H1 (cell line): ENCODE results near the gene DLG1. TPM values are rescaled to one million over a fixed set of nuclear protein-coding genes. Genes with fewer than 3 reads are reported as not detected.

ENCODE experiments used
- CTCF ChIA-PET: fragments of 300-600 bp; sonication (Branson Sonifier 250); formaldehyde crosslinking; loops from one replicate; lab custom pipeline; 2021; ENCODE audit not compliant: partially characterized antibody; lab: Charles Lee
- POLR2A ChIA-PET: fragments of 300-600 bp; sonication (Branson Sonifier 250); formaldehyde crosslinking; loops from one replicate; lab custom pipeline; 2021; ENCODE audit warnings: inconsistent platforms; ENCODE audit not compliant: partially characterized antibody; lab: Charles Lee
- DNase-seq, 2 experiments: peaks; one replicate each; pipeline versions ENCODE4 v3.0.0 to v3.0.0-alpha.2; 2010 to 2022; ENCODE audit warnings: low spot score in 2 of 2, low read depth in 1 of 2, mixed read lengths in 1 of 2
- FAIRE-seq: peaks from 2 replicates; lab custom pipeline; 2011; peaks lifted over from hg19 to GRCh38; lab: Jason Lieb, UNC
- H2AFZ ChIP-seq: 2 replicates; pipeline ENCODE4 v1.8.1; 2012; ENCODE audit warnings: low read length, inconsistent platforms
- H2AK5ac ChIP-seq: 2 replicates; pipeline ENCODE4 v1.6.1; 2013; ENCODE audit warnings: low read depth, low read length
- H2BK120ac ChIP-seq: replicated peaks from 2 replicates; pipeline ENCODE3; 2013; ENCODE audit warnings: low read depth, low read length, inconsistent platforms
- H2BK12ac ChIP-seq: 2 replicates; pipeline ENCODE4 v1.6.1; 2013; ENCODE audit warnings: low read depth, low read length
- H2BK15ac ChIP-seq: 2 replicates; pipeline ENCODE4 v1.6.1; 2013; ENCODE audit warnings: low read length
- H2BK20ac ChIP-seq: 2 replicates; pipeline ENCODE4 v1.6.1; 2013; ENCODE audit warnings: low read length
- H2BK5ac ChIP-seq: 2 replicates; pipeline ENCODE4 v1.6.1; 2013; ENCODE audit warnings: low read depth, low read length
- H3K14ac ChIP-seq: 2 replicates; pipeline ENCODE4 v1.6.1; 2013; ENCODE audit warnings: inconsistent platforms; ENCODE audit not compliant: insufficient read length
- H3K18ac ChIP-seq: 2 replicates; pipeline ENCODE4 v1.6.1; 2013; ENCODE audit warnings: low read length; ENCODE audit errors: extremely low read depth
- H3K23ac ChIP-seq: 2 replicates; pipeline ENCODE4 v1.6.1; 2013; ENCODE audit warnings: inconsistent platforms; ENCODE audit not compliant: insufficient read length
- H3K23me2 ChIP-seq: 2 replicates; pipeline ENCODE4 v1.6.1; 2013; ENCODE audit warnings: low read depth, low read length
- H3K27ac ChIP-seq: 2 replicates; pipeline ENCODE4 v1.6.1; 2011; ENCODE audit warnings: low read depth, low read length, inconsistent platforms
- H3K27me3 ChIP-seq, 4 experiments: replicated peaks in 1 of 4; 1 replicate in 1 of 4; 2 replicates in 3 of 4; pipeline versions ENCODE4 v1.6.1 to v1.8.1; 2011 to 2013; ENCODE audit warnings: low read length in 3 of 4, mild to moderate bottlenecking in 3 of 4, inconsistent platforms in 2 of 4, mixed read lengths in 2 of 4, moderate library complexity in 1 of 4; ENCODE audit not compliant: control insufficient read depth in 3 of 4, insufficient read depth in 3 of 4; ENCODE audit errors: extremely low read depth in 1 of 4
- H3K36me3 ChIP-seq, 4 experiments: 2 replicates each; pipeline versions ENCODE4 v1.6.1 to v1.8.1; 2011 to 2013; ENCODE audit warnings: mild to moderate bottlenecking in 4 of 4, low read length in 3 of 4, moderate library complexity in 2 of 4, control low read depth in 1 of 4, inconsistent platforms in 1 of 4; ENCODE audit not compliant: insufficient read depth in 4 of 4, control insufficient read depth in 2 of 4
- H3K4ac ChIP-seq: replicated peaks from 2 replicates; pipeline ENCODE3; 2013; ENCODE audit warnings: low read length, low read depth, mixed read lengths, inconsistent platforms; ENCODE audit not compliant: insufficient read length
- H3K4me1 ChIP-seq, 4 experiments: replicated peaks in 1 of 4; 1 replicate in 1 of 4; 2 replicates in 3 of 4; pipeline versions ENCODE4 v1.6.1 to v1.8.1; 2011 to 2013; ENCODE audit warnings: low read length in 3 of 4, inconsistent platforms in 2 of 4, mixed read lengths in 1 of 4; ENCODE audit not compliant: insufficient read depth in 4 of 4, control insufficient read depth in 3 of 4
- H3K4me2 ChIP-seq, 2 experiments: 2 replicates each; pipeline versions ENCODE4 v1.6.1 to v1.8.1; 2011 to 2013; ENCODE audit warnings: low read depth in 2 of 2, low read length in 2 of 2, control low read depth in 1 of 2, inconsistent platforms in 1 of 2, mild to moderate bottlenecking in 1 of 2; ENCODE audit not compliant: insufficient read depth in 1 of 2
- H3K4me3 ChIP-seq, 4 experiments: fragments of 200-600, 300-600 bp in 1 of 4; sonication (generic), shearing (Covaris generic), sonication (Bioruptor Twin) in 1 of 4; 2 replicates each; pipeline versions ENCODE4 v1.5.1 to v1.8.1; 2011 to 2016; ENCODE audit warnings: low read length in 4 of 4, low read depth in 3 of 4, control low read depth in 2 of 4, inconsistent platforms in 2 of 4, mild to moderate bottlenecking in 2 of 4, mixed read lengths in 1 of 4, moderate library complexity in 1 of 4; ENCODE audit not compliant: insufficient read depth in 2 of 4; ENCODE audit errors: extremely low read depth in 1 of 4
- H3K56ac ChIP-seq: replicated peaks from 2 replicates; pipeline ENCODE3; 2013; ENCODE audit warnings: low read depth, mild to moderate bottlenecking, mixed read lengths, low read length, inconsistent platforms; ENCODE audit not compliant: insufficient read length
- H3K79me1 ChIP-seq: 2 replicates; pipeline ENCODE4 v1.6.1; 2013; ENCODE audit warnings: low read depth, low read length, control low read depth
- H3K79me2 ChIP-seq, 2 experiments: 2 replicates each; pipeline versions ENCODE4 v1.6.1 to v1.8.1; 2012 to 2013; ENCODE audit warnings: low read length in 2 of 2, mild to moderate bottlenecking in 2 of 2, inconsistent platforms in 1 of 2; ENCODE audit not compliant: insufficient read depth in 2 of 2, control insufficient read depth in 1 of 2
- H3K9ac ChIP-seq, 4 experiments: replicated peaks in 1 of 4; 1 replicate in 1 of 4; 2 replicates in 3 of 4; pipeline versions ENCODE4 v1.6.1 to v1.8.1; 2011 to 2013; ENCODE audit warnings: low read depth in 3 of 4, low read length in 3 of 4, control low read depth in 2 of 4, mild to moderate bottlenecking in 2 of 4, moderate library complexity in 2 of 4, inconsistent platforms in 1 of 4; ENCODE audit errors: extremely low read depth in 1 of 4
- H3K9me3 ChIP-seq, 2 experiments: 2 replicates each; pipeline versions ENCODE4 v1.6.1 to v1.8.1; 2012 to 2013; ENCODE audit warnings: mild to moderate bottlenecking in 2 of 2, moderate library complexity in 2 of 2, control low read depth in 1 of 2, inconsistent platforms in 1 of 2, low read depth in 1 of 2, low read length in 1 of 2, mixed read lengths in 1 of 2; ENCODE audit not compliant: insufficient read depth in 2 of 2
- H4K20me1 ChIP-seq, 2 experiments: replicated peaks in 1 of 2; 2 replicates each; pipeline versions ENCODE3 to v1.8.1; 2011 to 2013; ENCODE audit warnings: inconsistent platforms in 2 of 2, low read length in 2 of 2, mild to moderate bottlenecking in 1 of 2; ENCODE audit not compliant: insufficient read depth in 2 of 2, control insufficient read depth in 1 of 2
- H4K5ac ChIP-seq: 2 replicates; pipeline ENCODE4 v1.6.1; 2013; ENCODE audit warnings: low read length, low read depth, mixed read lengths, inconsistent platforms; ENCODE audit not compliant: insufficient read length
- H4K8ac ChIP-seq: 2 replicates; pipeline ENCODE4 v1.8.0; 2013; ENCODE audit warnings: mild to moderate bottlenecking, moderate library complexity, low read length, inconsistent platforms; ENCODE audit not compliant: insufficient read depth; ENCODE audit errors: extremely low read depth
- H4K91ac ChIP-seq: replicated peaks from 2 replicates; pipeline ENCODE3; 2013; ENCODE audit warnings: low read length, mixed read lengths, inconsistent platforms; ENCODE audit not compliant: insufficient read length
- ASH2L ChIP-seq: fragments of 200-600, 300-600 bp; sonication (generic); IDR thresholded peaks from one replicate; pipeline ENCODE4 v1.7.1; 2017; ENCODE audit warnings: low read length
- CTBP2 ChIP-seq: IDR thresholded peaks from 2 replicates; pipeline ENCODE4 v1.7.0; 2011; ENCODE audit warnings: borderline replicate concordance, mild to moderate bottlenecking, moderate library complexity, mixed read lengths, low read length; ENCODE audit not compliant: insufficient read depth, insufficient read length
- EP300 ChIP-seq, 2 experiments: IDR thresholded peaks; 1 replicate in 1 of 2; 2 replicates in 1 of 2; pipeline ENCODE4 v1.6.1; 2011 to 2012; ENCODE audit warnings: low read depth in 2 of 2, low read length in 2 of 2, mild to moderate bottlenecking in 2 of 2, borderline replicate concordance in 1 of 2, inconsistent platforms in 1 of 2, moderate library complexity in 1 of 2
- HDAC2 ChIP-seq, 2 experiments: fragments of 300-600 bp in 1 of 2; sonication (generic) in 1 of 2; IDR thresholded peaks; 2 replicates each; pipeline ENCODE4 v1.6.1; 2011 to 2012; ENCODE audit warnings: low read depth in 2 of 2, low read length in 2 of 2, mild to moderate bottlenecking in 2 of 2, moderate library complexity in 2 of 2, borderline replicate concordance in 1 of 2, inconsistent platforms in 1 of 2
- JUND ChIP-seq: IDR thresholded peaks from 2 replicates; pipeline ENCODE4 v1.6.1; 2011; ENCODE audit warnings: mild to moderate bottlenecking, improper control_type of control experiment, low read length
- SIRT6 ChIP-seq: IDR thresholded peaks from one replicate; pipeline ENCODE4 v1.7.1; 2012; ENCODE audit warnings: low read length, inconsistent platforms
- SP4 ChIP-seq: IDR thresholded peaks from 2 replicates; pipeline ENCODE4 v1.6.1; 2012; ENCODE audit warnings: low read length, inconsistent platforms
- TAF7 ChIP-seq: optimal IDR thresholded peaks from 2 replicates; pipeline ENCODE3; 2011; ENCODE audit warnings: low read depth, mild to moderate bottlenecking, inconsistent platforms, low read length, moderate library complexity, borderline replicate concordance
- TBP ChIP-seq: IDR thresholded peaks from 2 replicates; pipeline ENCODE4 v1.6.1; 2011; ENCODE audit warnings: low read depth, low read length, improper control_type of control experiment
- TCF12 ChIP-seq: IDR thresholded peaks from 2 replicates; pipeline ENCODE4 v1.6.1; 2011; ENCODE audit warnings: low read depth, mild to moderate bottlenecking, low read length
- ZNF274 ChIP-seq: IDR thresholded peaks from 2 replicates; pipeline ENCODE4 v1.7.0; 2012; ENCODE audit warnings: low read length, borderline replicate concordance; ENCODE audit errors: extremely low read depth
- WGBS, 2 experiments: shearing (Covaris generic) in 1 of 2; methylation state at CpG; one replicate each; pipeline versions ENCODE4 v1.1.6 to v1.1.7; 2013 to 2015; ENCODE audit warnings: low lambda C conversion rate in 2 of 2, mixed read lengths in 2 of 2, inconsistent platforms in 1 of 2, low coverage in 1 of 2, missing lambda C conversion rate in 1 of 2; ENCODE audit not compliant: insufficient replicate concordance in 2 of 2, insufficient coverage in 1 of 2, insufficient read length in 1 of 2; ENCODE audit errors: extremely low coverage in 1 of 2, missing lambda C conversion rate in 1 of 2; 5-methylcytosine and 5-hydroxymethylcytosine counted together
- polyA plus RNA-seq, 7 experiments: library from polyadenylated mRNA; depleted of rRNA in 3 of 7; stranded (reverse) in 5 of 7; unstranded in 2 of 7; fragments of >200 nt in 5 of 7; fragments of 200-250 nt in 2 of 7; gene quantifications; 1 replicate in 5 of 7; 2 replicates in 1 of 7; 4 replicates in 1 of 7; pipeline versions ENCODE4 v1.2.1 to v1.2.3, GENCODE V29; 2011 to 2013; ENCODE audit warnings: missing spikeins in 2 of 7, mixed read lengths in 2 of 7
- total RNA-seq: library from RNA; stranded (reverse); fragmentation: NEBNext Ultra II Directional; extraction: Animal tissue kit (Norgen Biotek cat#: 25700); gene quantifications from 2 replicates; pipeline ENCODE4 v1.2.1, GENCODE V29; 2021
- TF ChIP-seq, protein P1 (sequence below): IDR thresholded peaks from 2 replicates; pipeline ENCODE4 v1.6.1; 2012; ENCODE audit warnings: inconsistent platforms

The DLG1 gene
- total and polyA plus RNA-seq, 2 of the 8 experiments (the other 6 are each of a cell fraction or from before 2014, with no cell fraction given), result 13.4 to 78.8 TPM

DNA sequence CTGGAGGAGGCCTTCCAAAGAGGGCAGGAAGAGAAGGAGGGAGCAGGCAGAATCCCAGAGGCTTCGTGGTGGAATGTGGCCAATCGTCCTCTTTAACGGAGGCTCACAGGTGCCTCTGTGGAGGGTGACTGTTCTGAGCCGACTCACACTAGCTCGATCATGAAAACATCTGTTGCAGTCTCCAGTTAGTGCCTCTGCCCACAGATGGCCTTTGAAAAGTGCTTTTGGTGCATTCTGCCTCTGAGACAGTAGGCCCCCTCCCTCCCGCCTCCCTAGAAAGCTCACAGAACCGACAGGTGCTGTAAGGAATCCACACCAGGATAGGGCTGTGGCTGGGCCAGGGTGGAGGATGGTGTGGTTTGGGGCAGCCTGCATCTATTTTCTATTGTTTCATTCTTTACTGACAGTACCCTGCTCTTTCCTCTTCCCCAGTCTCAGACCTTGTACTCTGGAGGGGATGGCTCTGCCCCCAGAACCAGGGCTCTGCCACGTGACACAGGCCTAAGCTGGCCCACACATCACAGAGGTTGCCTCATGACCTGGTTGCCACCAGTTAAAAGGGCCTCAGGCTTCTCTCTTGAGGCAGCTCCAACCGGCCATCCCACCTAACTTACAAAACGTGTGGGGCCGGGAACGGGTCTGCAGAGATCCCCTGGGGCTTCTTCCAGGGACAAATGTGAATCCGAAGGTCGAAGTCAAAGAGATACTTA, 302.6 kb downstream of the DLG1 start:
- Histone ChIP-seq H3K27me3 (no peaks in the 10 kb centered on the region), H3K56ac (no peak overlapping the region), H3K4me1 (peaks cover 0 to 6% (median 2%) of the 10 kb centered on the region in 4 experiments; a peak in 3 of 7 replicates), H3K23ac (no peak overlapping the region), H3K4ac (no peak overlapping the region), H3K4me3 (no peak overlapping the region), H3K23me2 (peaks cover 5% of the 10 kb centered on the region; the same call in 1 of the 2 replicates), H3K27ac (no peak overlapping the region), H3K14ac (no peak overlapping the region), H4K20me1 (peaks cover 0 to 4% of the 10 kb centered on the region in 2 experiments), H3K9ac (no peak overlapping the region), H2AK5ac (no peak overlapping the region), H3K9me3 (no peaks in the 10 kb centered on the region), H2AFZ (no peak overlapping the region), H2BK5ac (no peak overlapping the region), H2BK12ac (no peak overlapping the region), H2BK15ac (no peak overlapping the region), H2BK120ac (no peak overlapping the region), H2BK20ac (no peak overlapping the region), H3K79me1 (no peaks in the 10 kb centered on the region), H3K18ac (no peak overlapping the region; the same call in 1 of the 2 replicates), H4K91ac (no peak overlapping the region), H4K5ac (no peak overlapping the region), H4K8ac (no peak overlapping the region), H3K79me2 (no peaks in the 10 kb centered on the region), H3K4me2 (no peak overlapping the region), H3K36me3 (no peaks in the 10 kb centered on the region)
- no peak for FAIRE-seq
- no peak for DNase-seq
- 86% methylated on average over 14 of the region's 14 CpGs; no CpG with 5 or more reads in 1 of the 2 experiments for WGBS, 2 experiments
- ChIA-PET CTCF (interaction anchor here (1.2 to 1.4 kb wide), 5 partner anchors 8 to 30 kb away, joined by 3 to 6 read pairs (median 3); no protein-coding TSS in a partner anchor), POLR2A (no interaction called here)
- no peak for TF ChIP-seq ASH2L
- TF ChIP-seq ZNF274, result no peak
- TF ChIP-seq SP4, result no peak
- TF ChIP-seq JUND, result no peak
- TF ChIP-seq CTBP2, result no peak
- TF ChIP-seq HDAC2 (IDR thresholded peaks at IDR 0.05; ENCODE audit: borderline replicate concordance in 1 of 2, low read depth in 2 of 2, low read length in 2 of 2), result no peak
- TF ChIP-seq, protein P1, sequence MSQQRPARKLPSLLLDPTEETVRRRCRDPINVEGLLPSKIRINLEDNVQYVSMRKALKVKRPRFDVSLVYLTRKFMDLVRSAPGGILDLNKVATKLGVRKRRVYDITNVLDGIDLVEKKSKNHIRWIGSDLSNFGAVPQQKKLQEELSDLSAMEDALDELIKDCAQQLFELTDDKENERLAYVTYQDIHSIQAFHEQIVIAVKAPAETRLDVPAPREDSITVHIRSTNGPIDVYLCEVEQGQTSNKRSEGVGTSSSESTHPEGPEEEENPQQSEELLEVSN, result no peak
- no peak for TF ChIP-seq SIRT6
- TF ChIP-seq TBP, result no peak
- TF ChIP-seq TAF7, result no peak
- TF ChIP-seq EP300 (IDR thresholded peaks at IDR 0.05; ENCODE audit: borderline replicate concordance in 1 of 2, low read depth in 2 of 2, low read length in 2 of 2), result no peak
- no peak for TF ChIP-seq TCF12
